Measurements from ENCODE around the gene ADAM12.

ADAM12 gene

DNA sequence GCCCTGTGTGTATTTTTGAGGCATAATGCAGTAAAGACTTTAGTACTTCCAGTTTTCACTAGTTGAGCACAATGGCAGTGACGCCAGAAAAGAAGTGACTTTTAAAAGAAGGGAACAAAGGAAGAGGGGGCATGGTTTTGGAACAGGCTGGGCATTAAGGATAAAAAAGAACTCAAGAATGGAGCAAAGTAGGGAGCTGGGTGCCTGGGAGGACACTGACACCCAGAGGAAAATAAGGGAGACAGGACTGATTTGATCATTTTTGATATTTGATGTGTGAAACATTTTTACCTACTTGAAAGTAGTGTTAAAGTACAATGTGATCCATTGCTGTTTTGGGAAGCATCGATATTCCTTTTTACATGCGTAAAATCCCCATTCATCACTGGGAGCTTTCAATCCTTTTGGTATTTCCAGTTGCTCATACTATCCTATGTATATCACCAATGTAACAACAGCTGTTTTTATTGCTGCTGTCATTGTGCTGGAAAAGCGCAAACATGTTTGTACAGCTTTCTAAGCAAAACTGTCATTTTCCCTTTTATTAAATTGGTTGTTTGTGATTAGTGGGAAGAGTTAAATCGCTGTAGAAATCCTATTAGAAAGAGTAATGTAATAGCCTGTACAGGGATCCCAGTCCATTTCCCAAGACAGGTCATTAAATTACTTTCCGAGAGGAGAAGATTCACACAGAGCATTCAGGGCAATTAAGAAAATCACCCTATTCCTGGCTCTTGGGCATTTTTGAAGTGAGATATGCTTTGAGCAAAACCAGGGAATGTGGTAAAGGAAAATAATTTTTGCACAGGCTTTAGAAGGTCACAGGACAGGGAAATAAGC lies 85.2 kb downstream of the ADAM12 start:
- no peak overlapping the region for H3K4me3 ChIP-seq
- no peak for DNase-seq (ENCODE audit: low spot score)

DNA sequence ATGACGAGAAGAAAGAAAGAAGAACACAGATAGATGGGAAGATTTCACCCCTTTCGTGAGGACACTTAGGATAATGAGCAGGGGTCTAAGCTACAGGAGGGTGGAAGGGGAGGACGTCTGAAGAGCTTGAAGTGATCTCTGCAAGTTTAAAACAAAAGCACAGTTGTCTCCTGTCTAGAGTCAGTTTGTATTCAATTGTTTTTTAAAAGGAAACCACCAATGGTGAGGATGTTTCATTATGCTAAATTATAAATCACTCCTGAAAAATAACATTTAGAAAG lies 85.9 kb downstream of the ADAM12 start:
- no peak overlapping the region for H3K27ac ChIP-seq
- H3K4me3 ChIP-seq: no peak overlapping the region
- DNase-seq (ENCODE audit: low spot score): no peak
- TF ChIP-seq, protein P1, sequence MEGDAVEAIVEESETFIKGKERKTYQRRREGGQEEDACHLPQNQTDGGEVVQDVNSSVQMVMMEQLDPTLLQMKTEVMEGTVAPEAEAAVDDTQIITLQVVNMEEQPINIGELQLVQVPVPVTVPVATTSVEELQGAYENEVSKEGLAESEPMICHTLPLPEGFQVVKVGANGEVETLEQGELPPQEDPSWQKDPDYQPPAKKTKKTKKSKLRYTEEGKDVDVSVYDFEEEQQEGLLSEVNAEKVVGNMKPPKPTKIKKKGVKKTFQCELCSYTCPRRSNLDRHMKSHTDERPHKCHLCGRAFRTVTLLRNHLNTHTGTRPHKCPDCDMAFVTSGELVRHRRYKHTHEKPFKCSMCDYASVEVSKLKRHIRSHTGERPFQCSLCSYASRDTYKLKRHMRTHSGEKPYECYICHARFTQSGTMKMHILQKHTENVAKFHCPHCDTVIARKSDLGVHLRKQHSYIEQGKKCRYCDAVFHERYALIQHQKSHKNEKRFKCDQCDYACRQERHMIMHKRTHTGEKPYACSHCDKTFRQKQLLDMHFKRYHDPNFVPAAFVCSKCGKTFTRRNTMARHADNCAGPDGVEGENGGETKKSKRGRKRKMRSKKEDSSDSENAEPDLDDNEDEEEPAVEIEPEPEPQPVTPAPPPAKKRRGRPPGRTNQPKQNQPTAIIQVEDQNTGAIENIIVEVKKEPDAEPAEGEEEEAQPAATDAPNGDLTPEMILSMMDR (IDR thresholded peaks at IDR 0.05): no peak

More for the DNA sequence above, 85.2 kb downstream of the ADAM12 start:
- TF ChIP-seq, protein P1 (IDR thresholded peaks at IDR 0.05): no peak
- no peak overlapping the region for H3K27ac ChIP-seq

DNA sequence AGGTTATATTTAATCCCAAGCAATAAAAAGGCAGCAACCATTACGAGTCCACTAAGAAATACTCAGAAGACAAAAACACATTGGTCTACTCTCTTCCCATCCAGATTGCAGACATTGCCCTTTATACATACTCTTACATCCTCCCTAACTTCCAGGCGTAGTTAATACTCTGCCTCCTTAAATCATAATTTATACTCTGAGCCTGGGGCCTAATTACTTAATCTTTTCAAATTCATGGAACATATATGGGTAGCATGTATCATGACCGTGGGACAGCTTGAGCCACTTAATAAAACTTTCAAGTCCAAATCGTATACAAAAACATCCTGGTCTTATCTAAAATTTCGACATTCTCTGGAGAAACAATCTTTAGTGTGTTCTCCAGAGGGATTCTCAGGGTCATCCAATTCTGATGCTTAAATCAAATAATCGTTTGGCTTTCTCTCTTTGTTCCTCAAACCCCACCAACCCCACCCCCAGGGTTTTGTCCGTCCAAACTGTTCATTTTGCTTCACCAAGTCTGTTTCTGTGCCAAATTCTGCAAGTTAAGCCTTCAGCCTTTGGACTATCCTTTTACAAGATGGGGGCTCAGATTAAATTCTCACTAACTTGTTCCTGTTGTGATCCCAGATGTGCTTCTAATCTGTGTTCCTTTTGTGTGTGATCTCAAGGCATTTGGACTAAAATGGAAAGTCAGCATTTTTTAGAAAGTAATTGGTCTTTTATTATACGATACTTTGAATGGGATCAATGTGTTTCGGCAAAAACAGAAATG lies 86.4 kb downstream of the ADAM12 start:
- no peak overlapping the region for H3K4me3 ChIP-seq
- TF ChIP-seq, protein P1 (IDR thresholded peaks at IDR 0.05): no peak
- H3K27ac ChIP-seq: no peak overlapping the region
- no peak for DNase-seq (ENCODE audit: low spot score)

DNA sequence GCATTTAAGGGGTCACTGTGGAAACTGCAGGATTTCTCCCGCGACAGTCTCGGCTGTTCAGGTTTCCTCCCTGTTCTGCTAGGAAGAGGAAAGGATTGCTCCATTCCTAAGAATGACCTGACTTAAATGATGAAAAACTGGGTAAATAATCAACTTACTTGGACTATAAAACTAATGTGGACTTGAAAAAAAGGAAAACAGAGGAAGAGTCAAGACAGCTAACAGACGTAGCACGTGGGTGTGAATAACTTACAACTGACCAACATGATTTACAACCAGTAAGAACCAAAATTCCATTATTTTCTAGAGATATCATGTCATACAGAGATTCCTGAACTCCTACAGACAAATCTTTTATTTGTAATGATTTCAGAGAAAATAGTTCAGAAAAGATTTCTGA lies 93.8 kb downstream of the ADAM12 start:
- TF ChIP-seq, protein P1 (IDR thresholded peaks at IDR 0.05): no peak
- no peak for DNase-seq (ENCODE audit: low spot score)
- H3K4me3 ChIP-seq: no peak overlapping the region
- H3K27ac ChIP-seq: no peak overlapping the region

DNA sequence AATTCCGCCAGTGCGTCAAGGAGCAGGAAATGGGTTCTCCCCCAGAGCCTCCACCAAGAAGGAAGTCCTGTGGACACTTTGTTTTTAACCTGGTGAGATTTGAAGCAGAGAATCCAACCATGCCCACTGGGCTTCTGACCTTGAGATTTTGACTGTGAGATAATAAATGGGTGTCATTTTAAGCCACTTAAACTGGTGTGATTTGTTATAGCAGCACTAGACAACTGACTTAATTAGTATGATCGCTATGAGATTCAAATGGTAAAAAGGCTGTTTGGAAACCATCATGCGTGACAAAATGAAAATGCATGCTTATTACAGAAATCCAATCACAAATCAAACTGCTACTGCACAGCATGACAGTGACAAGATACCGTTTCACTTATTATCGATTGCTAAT lies 98.0 kb downstream of the ADAM12 start:
- TF ChIP-seq, protein P1 (IDR thresholded peaks at IDR 0.05): no peak
- Histone ChIP-seq H3K27ac (no peak overlapping the region), H3K4me3 (no peak overlapping the region)
- DNase-seq (ENCODE audit: low spot score): no peak

DNA sequence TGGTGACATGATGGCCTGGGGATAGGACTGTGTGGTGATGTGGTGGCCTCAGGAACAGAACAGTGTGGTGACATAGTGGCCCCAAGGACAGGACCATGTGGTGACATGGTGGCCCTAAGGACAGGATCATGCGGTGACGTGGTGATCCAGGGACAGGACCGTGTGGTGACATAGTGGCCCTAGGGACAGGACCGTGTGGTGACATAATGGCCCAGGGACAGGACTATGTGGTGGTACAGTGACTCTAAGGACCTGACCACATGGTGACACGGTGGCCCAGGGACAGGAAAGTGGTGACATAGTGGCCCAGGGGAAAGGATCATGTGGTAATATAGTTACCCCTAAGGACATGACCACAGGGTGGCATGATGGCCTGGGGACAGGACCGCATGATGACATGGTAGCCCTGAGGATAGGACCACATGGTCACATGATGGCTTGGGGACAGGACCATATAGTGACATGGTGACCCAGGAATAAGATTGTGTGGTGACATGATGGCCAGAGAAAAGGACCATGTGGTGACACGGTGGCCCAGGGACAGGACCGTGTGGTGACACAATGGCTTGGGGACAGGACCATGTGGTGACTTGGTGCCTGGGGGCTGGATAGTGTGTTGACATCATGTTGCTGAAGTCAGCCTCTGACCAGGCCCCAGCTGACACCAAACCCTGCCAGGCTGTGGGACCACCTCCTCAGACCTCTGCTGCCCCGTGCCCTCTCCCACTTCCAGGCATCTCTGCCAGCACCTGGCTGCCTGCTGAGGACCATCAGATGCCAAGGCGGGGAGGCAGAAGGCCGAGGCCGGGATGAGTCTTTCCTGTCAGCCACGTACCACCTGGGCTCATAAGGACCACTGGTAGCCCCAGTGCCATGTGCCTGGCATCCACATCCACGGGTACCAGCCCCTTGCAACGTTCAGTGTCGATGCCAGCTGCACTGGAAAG lies 99.5 kb downstream of the ADAM12 start:
- Histone ChIP-seq H3K27ac (no peak overlapping the region), H3K4me3 (no peak overlapping the region)
- no peak for DNase-seq (ENCODE audit: low spot score)
- TF ChIP-seq, protein P1 (IDR thresholded peaks at IDR 0.05): no peak

All from coronary artery (tissue), 2 donors.